Measurements from ENCODE around the gene ADAMTSL5. TPM values are rescaled to one million over a fixed set of nuclear protein-coding genes. Genes with fewer than 3 reads are reported as not detected.

The ADAMTSL5 gene
- total RNA-seq, 3 donors from 2014 or later, result 2.7 to 3.5 (median 3.3) TPM

- intact Hi-C loops (cut with DNase I, micrococcal nuclease), result no loop called here
- Histone ChIP-seq H3K4me1 (ENCODE audit: low read depth) (peaks cover 54% of the 10 kb centered on the region), H3K36me3 (ENCODE audit: low read depth) (no peaks in the 10 kb centered on the region), H3K9me3 (no peaks in the 10 kb centered on the region), H3K4me3 (no peak overlapping the region)
- peak in 2 of 3 donors; percentile 38 to 54 for DNase-seq
- TF ChIP-seq CTCF (IDR thresholded peaks at IDR 0.05), result no peak
- ATAC-seq, result peak; percentile 10
These were observed 44.0 kb downstream of the ADAMTSL5 start for GRCh38 chr19:1468821-1469254.

- Histone ChIP-seq H3K4me3 (no peak overlapping the region), H3K4me1 (ENCODE audit: low read depth) (peaks cover 54% of the 10 kb centered on the region), H3K9me3 (no peaks in the 10 kb centered on the region), H3K36me3 (ENCODE audit: low read depth) (no peaks in the 10 kb centered on the region)
- intact Hi-C loops (cut with DNase I, micrococcal nuclease), result no loop called here
- no peak for TF ChIP-seq CTCF (IDR thresholded peaks at IDR 0.05)
- ATAC-seq, result no peak
- peak in 1 of 3 donors; percentile 25 for DNase-seq
These were observed 44.5 kb downstream of the ADAMTSL5 start for GRCh38 chr19:1468274-1468820.

GRCh38 chr19:1467490-1468273 is 45.1 kb downstream of the ADAMTSL5 start:
- Histone ChIP-seq H3K4me1 (ENCODE audit: low read depth) (peaks cover 54% of the 10 kb centered on the region), H3K36me3 (ENCODE audit: low read depth) (no peaks in the 10 kb centered on the region), H3K4me3 (no peak overlapping the region), H3K9me3 (no peaks in the 10 kb centered on the region)
- peak in 2 of 3 donors; percentile 21 to 47 for DNase-seq
- ATAC-seq, result no peak
- intact Hi-C loops (cut with DNase I, micrococcal nuclease), result no loop called here
- no peak for TF ChIP-seq CTCF (IDR thresholded peaks at IDR 0.05)

- H3K4me1 ChIP-seq (ENCODE audit: low read depth), result peaks cover 54% of the 10 kb centered on the region
- no peak overlapping the region for H3K4me3 ChIP-seq
- no peaks in the 10 kb centered on the region for H3K36me3 ChIP-seq (ENCODE audit: low read depth)
- no peak for ATAC-seq
- H3K9me3 ChIP-seq, result no peaks in the 10 kb centered on the region
- TF ChIP-seq CTCF (IDR thresholded peaks at IDR 0.05), result no peak
- intact Hi-C loops (cut with DNase I, micrococcal nuclease), result no loop called here
- peak in 1 of 3 donors; percentile 23 for DNase-seq
These were observed 45.7 kb downstream of the ADAMTSL5 start for GRCh38 chr19:1467215-1467489.

GRCh38 chr19:1466461-1467214 is 46.2 kb downstream of the ADAMTSL5 start:
- TF ChIP-seq CTCF (IDR thresholded peaks at IDR 0.05), result no peak
- ATAC-seq (no peak), DNase-seq (peak in 2 of 3 donors; percentile 22 to 41)
- peaks cover 53% of the 10 kb centered on the region for H3K4me1 ChIP-seq (ENCODE audit: low read depth)
- H3K36me3 ChIP-seq (ENCODE audit: low read depth), result no peaks in the 10 kb centered on the region
- H3K4me3 ChIP-seq, result no peak overlapping the region
- H3K9me3 ChIP-seq, result no peaks in the 10 kb centered on the region
- intact Hi-C loops (cut with DNase I, micrococcal nuclease), result no loop called here

Measured in mucosa of descending colon (tissue), 3 donors.